Epithelial cell of proximal tubule (primary cell): ENCODE measurements around the gene KRT15. TPM values are rescaled to one million over a fixed set of nuclear protein-coding genes. Genes with fewer than 3 reads are reported as not detected.

Source experiments
- DNase-seq: peaks from one replicate; pipeline ENCODE4 v3.0.0-alpha.2; 2011; ENCODE audit warnings: low read depth
- H3K4me3 ChIP-seq: 2 replicates; pipeline ENCODE4 v1.5.1; 2011; ENCODE audit warnings: low read depth, mild to moderate bottlenecking, low read length
- total RNA-seq: library from RNA; depleted of rRNA; stranded (reverse); fragments of >200 nt; gene quantifications from 2 replicates; pipeline ENCODE4 v1.2.3, GENCODE V29; 2015
- TF ChIP-seq, protein P1 (sequence below): conservative IDR thresholded peaks from 2 replicates; pipeline ENCODE4 v1.5.1; 2012; ENCODE audit warnings: low read depth, mild to moderate bottlenecking, low read length

KRT15 gene
- total RNA-seq, 1 donor from 2014 or later: 4.6 TPM

DNA sequence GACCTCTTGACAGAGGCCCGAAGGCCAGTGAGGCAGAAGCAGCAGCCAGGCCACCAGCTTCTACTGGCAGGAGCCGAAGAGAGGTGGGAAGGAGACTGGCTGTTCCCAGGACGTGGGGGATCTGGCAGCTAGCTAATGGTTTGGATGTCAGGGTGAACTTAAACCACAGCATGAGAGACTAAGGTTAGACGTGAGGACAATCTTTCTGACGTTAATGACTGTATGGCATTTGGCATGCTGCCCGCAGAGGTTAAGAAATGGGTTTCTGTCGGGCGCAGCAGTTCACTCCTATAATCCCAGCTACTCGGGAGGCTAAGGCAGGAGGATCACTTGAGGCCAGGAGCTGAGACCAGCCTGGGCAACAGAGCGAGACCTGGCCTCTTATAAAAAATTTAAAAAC lies 7.0 kb downstream of the KRT15 start:
- TF ChIP-seq, protein P1, sequence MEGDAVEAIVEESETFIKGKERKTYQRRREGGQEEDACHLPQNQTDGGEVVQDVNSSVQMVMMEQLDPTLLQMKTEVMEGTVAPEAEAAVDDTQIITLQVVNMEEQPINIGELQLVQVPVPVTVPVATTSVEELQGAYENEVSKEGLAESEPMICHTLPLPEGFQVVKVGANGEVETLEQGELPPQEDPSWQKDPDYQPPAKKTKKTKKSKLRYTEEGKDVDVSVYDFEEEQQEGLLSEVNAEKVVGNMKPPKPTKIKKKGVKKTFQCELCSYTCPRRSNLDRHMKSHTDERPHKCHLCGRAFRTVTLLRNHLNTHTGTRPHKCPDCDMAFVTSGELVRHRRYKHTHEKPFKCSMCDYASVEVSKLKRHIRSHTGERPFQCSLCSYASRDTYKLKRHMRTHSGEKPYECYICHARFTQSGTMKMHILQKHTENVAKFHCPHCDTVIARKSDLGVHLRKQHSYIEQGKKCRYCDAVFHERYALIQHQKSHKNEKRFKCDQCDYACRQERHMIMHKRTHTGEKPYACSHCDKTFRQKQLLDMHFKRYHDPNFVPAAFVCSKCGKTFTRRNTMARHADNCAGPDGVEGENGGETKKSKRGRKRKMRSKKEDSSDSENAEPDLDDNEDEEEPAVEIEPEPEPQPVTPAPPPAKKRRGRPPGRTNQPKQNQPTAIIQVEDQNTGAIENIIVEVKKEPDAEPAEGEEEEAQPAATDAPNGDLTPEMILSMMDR: no peak

DNA sequence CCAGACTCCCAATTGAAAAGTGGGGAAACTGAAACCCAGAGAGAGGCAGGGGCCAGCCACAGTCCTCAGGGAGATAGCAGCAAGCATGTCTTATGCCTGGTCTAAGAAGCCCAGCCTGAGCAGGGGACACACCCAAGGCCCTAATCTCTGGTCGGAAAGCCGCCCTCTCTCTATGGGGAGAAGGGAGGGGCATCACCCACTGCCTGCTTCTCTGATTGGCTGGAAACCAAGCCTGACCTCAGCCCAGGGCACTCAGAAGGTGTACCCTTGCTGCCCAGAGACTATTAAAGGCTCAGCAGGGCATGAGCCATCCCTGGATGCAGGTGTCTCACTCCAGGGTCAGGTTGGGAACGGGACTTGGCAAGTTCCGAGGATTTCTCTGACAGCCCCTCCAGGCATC lies 7.6 kb downstream of the KRT15 start:
- no peak overlapping the region for H3K4me3 ChIP-seq
- TF ChIP-seq, protein P1: no peak
- no peak for DNase-seq

More for the DNA sequence above, 7.0 kb downstream of the KRT15 start:
- no peak for DNase-seq
- H3K4me3 ChIP-seq: no peak overlapping the region

DNA sequence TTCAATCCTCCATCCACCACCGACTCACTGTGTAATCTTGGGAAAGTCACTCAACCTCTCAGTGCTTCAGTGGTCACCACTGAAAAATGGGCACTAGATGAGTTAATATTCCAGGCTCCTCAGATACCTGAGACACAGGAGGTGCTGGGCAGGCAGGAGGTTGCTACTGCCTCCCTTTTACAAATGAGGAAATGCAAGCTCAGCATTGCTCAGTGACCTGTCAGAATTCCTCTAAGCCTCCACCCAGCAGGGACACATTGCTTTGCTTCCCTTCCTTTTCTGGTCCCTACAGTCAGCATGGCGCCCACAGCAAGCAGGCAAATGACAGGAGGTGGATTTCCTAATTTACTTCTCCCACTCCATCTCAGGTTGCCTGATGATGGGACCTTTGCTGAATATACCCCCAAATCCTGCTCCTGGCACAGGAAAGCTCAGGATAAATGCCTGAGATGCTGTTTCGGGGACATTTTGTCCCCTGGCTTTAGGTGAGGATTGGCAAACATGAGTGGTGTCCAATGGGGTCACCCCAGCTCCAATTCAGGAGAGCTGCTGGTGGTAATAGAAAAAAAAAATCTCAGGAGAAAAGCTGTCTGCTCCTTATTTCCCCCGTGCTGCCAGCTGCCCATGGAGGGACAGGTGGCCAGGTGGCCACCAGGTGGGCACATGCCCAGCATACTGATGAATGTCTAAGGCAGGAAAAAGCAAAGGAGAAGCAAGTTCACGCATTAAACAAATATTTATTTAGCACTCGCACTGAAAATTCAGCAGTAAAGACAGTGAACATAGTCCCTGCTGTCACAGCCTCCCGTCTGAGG lies 8.2 kb downstream of the KRT15 start:
- DNase-seq: no peak
- no peak overlapping the region for H3K4me3 ChIP-seq
- TF ChIP-seq, protein P1: no peak

DNA sequence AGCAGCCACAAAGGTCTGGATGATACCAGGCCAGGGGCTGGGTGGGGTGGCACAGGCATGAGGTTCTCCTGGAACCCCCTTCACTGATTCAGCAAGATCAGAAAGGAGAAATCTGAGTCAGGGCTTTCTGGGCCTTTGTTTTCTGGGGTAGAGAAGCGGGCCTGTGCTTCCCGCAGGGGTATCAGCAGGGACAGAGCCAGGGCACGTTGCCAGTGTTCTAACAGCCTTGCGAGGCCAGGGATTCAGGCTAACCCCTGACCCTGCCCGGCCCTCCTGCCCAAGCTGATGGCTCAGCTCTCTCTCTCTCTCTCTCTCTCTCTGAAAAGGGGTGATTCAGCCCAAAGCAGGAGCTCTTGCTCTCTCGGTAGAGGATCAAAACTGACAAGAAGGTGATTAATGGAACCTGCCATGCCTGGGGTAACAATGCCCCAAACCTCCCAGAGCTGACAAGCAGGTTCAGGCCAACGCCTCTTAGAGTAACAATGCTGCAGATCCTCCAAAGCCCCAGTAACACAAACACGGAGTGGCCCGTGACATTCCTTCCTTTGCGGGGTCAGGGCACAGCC lies 11.3 kb downstream of the KRT15 start:
- TF ChIP-seq, protein P1: no peak
- H3K4me3 ChIP-seq: no peak overlapping the region
- DNase-seq: no peak

DNA sequence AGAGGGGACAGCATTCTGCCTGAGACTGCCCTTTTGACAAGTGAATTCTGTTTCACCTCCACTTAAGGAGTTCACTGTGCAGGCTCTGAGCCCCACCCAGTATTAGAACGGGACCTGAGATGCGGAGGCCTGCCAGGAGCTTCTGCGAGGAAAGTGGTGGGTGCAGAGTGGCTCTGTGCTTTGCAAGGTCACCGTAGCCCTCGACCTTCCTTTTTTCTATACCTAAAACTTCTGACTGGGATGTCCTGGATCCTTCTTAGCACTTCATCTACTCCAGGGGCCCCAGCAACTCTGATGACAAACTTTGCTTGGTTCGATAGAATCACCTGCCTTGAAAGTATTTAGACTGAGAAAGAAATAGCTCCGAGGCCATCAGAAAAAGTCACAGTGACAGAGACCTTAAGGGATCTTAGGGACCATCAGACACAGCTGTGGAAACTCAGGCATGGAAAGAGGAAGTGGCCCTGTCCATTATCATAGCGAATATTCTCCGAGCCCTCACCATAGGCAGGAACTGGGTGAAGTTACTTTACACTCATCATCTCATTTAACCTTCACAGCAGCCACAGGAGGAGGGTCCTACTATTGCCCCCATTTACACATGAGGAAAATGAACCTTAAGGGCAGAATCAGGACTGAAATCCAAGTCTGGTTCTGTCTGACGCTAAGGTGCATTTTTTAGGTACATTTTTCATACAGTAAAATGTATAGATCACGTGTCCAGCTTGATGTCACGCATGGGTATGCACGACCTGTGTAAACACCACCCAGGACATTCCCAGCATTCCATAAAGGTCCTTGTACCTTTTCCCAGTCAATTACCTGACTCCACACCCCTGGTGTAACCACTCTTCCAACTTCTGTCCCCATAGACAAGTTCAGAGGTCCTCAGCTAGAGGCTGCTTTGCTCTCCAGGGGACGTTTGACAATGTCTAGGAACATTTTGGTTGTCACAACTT lies 12.6 kb downstream of the KRT15 start:
- DNase-seq: no peak
- TF ChIP-seq, protein P1: no peak
- H3K4me3 ChIP-seq: no peak overlapping the region

DNA sequence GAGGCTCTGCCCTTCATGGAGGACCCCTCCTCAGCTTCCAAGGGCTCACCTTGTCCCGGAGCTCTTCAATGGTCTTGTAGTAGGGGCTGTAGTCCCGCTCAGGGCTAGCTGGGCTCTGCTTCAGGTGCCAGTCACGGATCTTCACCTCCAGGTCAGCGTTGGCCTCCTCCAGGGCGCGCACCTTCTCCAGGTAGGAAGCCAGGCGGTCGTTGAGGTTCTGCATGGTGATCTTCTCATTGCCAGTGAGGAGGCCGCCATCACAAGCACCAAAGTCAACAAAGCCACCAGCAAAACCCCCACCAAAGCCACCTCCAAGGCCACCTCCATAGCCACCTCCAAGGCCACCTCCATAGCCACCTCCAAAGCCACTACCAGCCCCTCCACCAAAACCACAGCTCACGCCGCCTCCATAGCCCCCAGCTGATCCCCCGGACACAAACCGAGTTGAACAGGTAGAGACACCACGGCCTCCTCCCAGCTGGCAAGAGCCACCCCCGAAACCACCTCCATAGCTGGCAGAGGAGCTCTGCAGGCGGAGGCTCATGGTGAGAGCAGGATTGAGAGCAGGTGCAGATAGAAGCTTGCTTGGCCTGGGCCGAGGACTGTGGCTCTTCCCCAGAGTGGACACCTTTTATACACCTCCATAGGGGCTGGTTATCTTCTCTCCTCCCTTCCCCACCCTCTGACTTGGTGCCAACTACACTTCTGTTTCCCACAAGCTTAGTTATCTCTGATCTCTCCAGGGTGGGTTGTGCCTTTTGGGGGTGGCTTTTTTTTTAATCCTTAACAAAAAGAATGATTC lies 13.5 kb downstream of the KRT15 start, which contains the start of gene KRT13:
Gene KRT13 (minus strand): TSS at position 606 of the 802 bp plus-strand sequence. CDS start 62 bp downstream, at position 544.
- no peak within 1 kb of the TSS for H3K4me3 ChIP-seq
- TF ChIP-seq, protein P1: no peak

More for the DNA sequence above, 13.5 kb downstream of the KRT15 start, which contains the start of gene KRT13:
- no peak for DNase-seq
